HepG2 (cell line): ENCODE data around the gene CYB5A. TPM values are rescaled to one million over a fixed set of nuclear protein-coding genes. Genes with fewer than 3 reads are reported as not detected.

Experiments used
- ASH2L ChIP-seq: fragments of 300-600, 200-600 bp; sonication (generic); IDR thresholded peaks from 2 replicates; pipeline ENCODE4 v1.7.0; 2017; ENCODE audit warnings: low read depth, mild to moderate bottlenecking, moderate library complexity, mixed read lengths, low read length; ENCODE audit not compliant: insufficient read length
- BHLHE40 ChIP-seq: IDR thresholded peaks from 2 replicates; pipeline ENCODE4 v1.6.1; 2011; ENCODE audit warnings: low read length, improper control_type of control experiment
- ESRRA ChIP-seq: sonication (generic); formaldehyde crosslinking; IDR thresholded peaks from 2 replicates; pipeline ENCODE4 v1.5.1; 2020; ENCODE audit warnings: mild to moderate bottlenecking, low read depth, missing genetic modification reagents
- ETS1 ChIP-seq: sonication (generic); formaldehyde crosslinking; IDR thresholded peaks from 2 replicates; pipeline ENCODE4 v1.4.0; 2020; ENCODE audit warnings: missing genetic modification reagents
- FOXO4 ChIP-seq: sonication (generic); formaldehyde crosslinking; conservative IDR thresholded peaks from 2 replicates; pipeline ENCODE4 v1.8.1; 2023; ENCODE audit warnings: missing genetic modification reagents
- HMG20A ChIP-seq: IDR thresholded peaks from 2 replicates; pipeline ENCODE4 v1.6.1; 2016; ENCODE audit warnings: borderline replicate concordance
- NFIC ChIP-seq: IDR thresholded peaks from 2 replicates; pipeline ENCODE4 v1.6.1; 2012; ENCODE audit warnings: mild to moderate bottlenecking, low read length, inconsistent platforms
- ONECUT2 ChIP-seq: sonication (generic); formaldehyde crosslinking; IDR thresholded peaks from 2 replicates; pipeline ENCODE4 v1.4.0; 2020; ENCODE audit warnings: missing genetic modification reagents
- PRDM15 ChIP-seq: sonication (generic); formaldehyde crosslinking; IDR thresholded peaks from 2 replicates; pipeline ENCODE4 v1.4.0; 2020; ENCODE audit warnings: missing genetic modification reagents
- SOX13 ChIP-seq, 3 experiments: fragments of 450-650 bp in 1 of 3; sonication (generic) in 1 of 3; formaldehyde crosslinking in 1 of 3; IDR thresholded peaks in 2 of 3; conservative IDR thresholded peaks in 1 of 3; 2 replicates each; pipeline versions ENCODE4 v1.5.0 to v1.6.1; 2016 to 2020; ENCODE audit warnings: antibody characterized with exemption in 1 of 3, mild to moderate bottlenecking in 1 of 3, missing compliant biosample characterization in 1 of 3, missing genetic modification reagents in 1 of 3, moderate library complexity in 1 of 3
- SPEN ChIP-seq: sonication (generic); formaldehyde crosslinking; IDR thresholded peaks from 2 replicates; pipeline ENCODE4 v1.5.1; 2020; ENCODE audit warnings: low read depth, mild to moderate bottlenecking, missing genetic modification reagents
- STAT5B ChIP-seq: sonication (generic); formaldehyde crosslinking; IDR thresholded peaks from 2 replicates; pipeline ENCODE4 v1.4.0; 2020; ENCODE audit warnings: missing genetic modification reagents
- ZNF205 ChIP-seq: IDR thresholded peaks from 2 replicates; pipeline ENCODE4 v1.6.1; 2018; ENCODE audit warnings: missing biosample characterization, missing genetic modification reagents
- ZNF362 ChIP-seq: sonication (generic); formaldehyde crosslinking; IDR thresholded peaks from 2 replicates; pipeline ENCODE4 v1.4.0; 2020; ENCODE audit warnings: missing genetic modification reagents, mild to moderate bottlenecking, borderline replicate concordance
- ZNF367 ChIP-seq: sonication (generic); formaldehyde crosslinking; IDR thresholded peaks from 2 replicates; pipeline ENCODE4 v1.4.0; 2020; ENCODE audit warnings: missing genetic modification reagents, borderline replicate concordance
- ZNF446 ChIP-seq: sonication (generic); formaldehyde crosslinking; IDR thresholded peaks from 2 replicates; pipeline ENCODE4 v1.5.0; 2020; ENCODE audit warnings: mild to moderate bottlenecking, missing genetic modification reagents
- ZNF503 ChIP-seq: sonication (generic); formaldehyde crosslinking; IDR thresholded peaks from 2 replicates; pipeline ENCODE4 v1.4.0; 2020; ENCODE audit warnings: missing genetic modification reagents
- ZNF557 ChIP-seq: sonication (generic); formaldehyde crosslinking; IDR thresholded peaks from 2 replicates; pipeline ENCODE4 v1.4.0; 2020; ENCODE audit warnings: missing genetic modification reagents
- ZNF670 ChIP-seq: sonication (generic); formaldehyde crosslinking; IDR thresholded peaks from 2 replicates; pipeline ENCODE4 v1.8.0; 2022; ENCODE audit warnings: mild to moderate bottlenecking, missing genetic modification reagents, borderline replicate concordance
- ZNF879 ChIP-seq: sonication (generic); formaldehyde crosslinking; IDR thresholded peaks from 2 replicates; pipeline ENCODE4 v1.8.1; 2023; ENCODE audit warnings: missing genetic modification reagents
- polyA plus RNA-seq, 8 experiments: library from polyadenylated mRNA; depleted of rRNA in 3 of 8; stranded (reverse) in 7 of 8; unstranded in 1 of 8; fragments of >200 nt; fragmentation: Illumina TruSeq in 4 of 8; extraction: Trizol in 4 of 8; gene quantifications; 2 replicates each; pipeline versions ENCODE4 v1.2.1 to v1.2.3, GENCODE V29; 2011 to 2016; ENCODE audit warnings: low read depth in 4 of 8, missing spikeins in 1 of 8, mixed read lengths in 1 of 8; ENCODE audit not compliant: insufficient read depth in 1 of 8
- total RNA-seq, 5 experiments: library from RNA; depleted of rRNA; stranded (reverse); fragments of >200 nt; fragmentation: Illumina TruSeq; extraction: Trizol; gene quantifications; 2 replicates each; pipeline ENCODE4 v1.2.3, GENCODE V29; 2016; ENCODE audit warnings: low read depth in 1 of 5

CYB5A gene
- total and polyA plus RNA-seq, 2 of the 13 experiments (the other 11 are each of a cell fraction or from before 2014, with no cell fraction given): 215 to 356 TPM

GRCh38 chr18:74290794-74291471 is 830 bp downstream of the CYB5A start (continued):
- TF ChIP-seq ZNF503 (CRISPR knock-in tag) (no peak), NFIC (no peak), BHLHE40 (no peak), ZNF670 (CRISPR knock-in tag) (peak; percentile 76; the same call in 1 of the 2 replicates), FOXO4 (CRISPR knock-in tag) (no peak), ZNF367 (peak; percentile 97), ZNF879 (CRISPR knock-in tag) (0 out of 2 replicates have a peak, but pooled peaks have one; percentile 29), ASH2L (peak; percentile 14), STAT5B (no peak), SPEN (CRISPR knock-in tag) (no peak; the same call in 1 of the 2 replicates), HMG20A (no peak), ZNF446 (CRISPR knock-in tag) (no peak), ZNF205 (CRISPR knock-in tag) (0 out of 2 replicates have a peak, but pooled peaks have one; percentile 34), ESRRA (0 out of 2 replicates have a peak, but pooled peaks have one; percentile 29), ZNF362 (CRISPR knock-in tag) (0 out of 2 replicates have a peak, but pooled peaks have one; percentile 22), ONECUT2 (no peak), SOX13 (IDR thresholded peaks at IDR 0.05) (no peak), SOX13 (CRISPR knock-in tag; conservative IDR thresholded peaks at IDR 0.05 in 1 of 2, IDR thresholded peaks at IDR 0.05 in 1 of 2) (no peak), ZNF557 (CRISPR knock-in tag) (no peak), ETS1 (no peak), PRDM15 (CRISPR knock-in tag) (no peak)
